IMR-90 (cell line): ENCODE measurements around the gene KCNQ1. TPM values are rescaled to one million over a fixed set of nuclear protein-coding genes. Genes with fewer than 3 reads are reported as not detected.

Experiments used
- ATAC-seq: fragments of 200-7000 bp; cut with Tn5 transposase; 2 replicates; pipeline ENCODE4 v1.9.1; 2020; ENCODE audit warnings: low read depth, mild to moderate bottlenecking, moderate library complexity
- BruUV-seq: library from RNA; stranded (reverse); fragments of 400-500 nt; replicated peaks from 2 replicates; lab custom pipeline; 2021; lab: Mats Ljungman, UMichigan
- CTCF ChIA-PET: fragments of 300-600 bp; formaldehyde crosslinking; extraction: SDS; loops from one replicate; lab custom pipeline; 2021; ENCODE audit warnings: antibody characterized with exemption; lab: Yijun Ruan, JAX
- POLR2A ChIA-PET: fragments of 300-600 bp; sonication (Branson Sonifier 250); formaldehyde crosslinking; loops from one replicate; lab custom pipeline; 2022; ENCODE audit warnings: antibody characterized with exemption; ENCODE audit not compliant: unreplicated experiment; lab: Charles Lee
- DNase-seq: peaks from one replicate; pipeline ENCODE4 v3.0.0; 2013
- H2AFZ ChIP-seq: replicated peaks from 2 replicates; pipeline ENCODE3; 2013; ENCODE audit warnings: low read length, mild to moderate bottlenecking; ENCODE audit not compliant: poor library complexity
- H2AK5ac ChIP-seq: 2 replicates; pipeline ENCODE4 v1.6.1; 2013; ENCODE audit warnings: low read depth, low read length, inconsistent platforms
- H2AK9ac ChIP-seq: replicated peaks from 2 replicates; pipeline ENCODE3; 2013; ENCODE audit warnings: mild to moderate bottlenecking, low read depth, low read length, moderate library complexity; ENCODE audit not compliant: poor library complexity
- H2BK120ac ChIP-seq: 2 replicates; pipeline ENCODE4 v1.6.1; 2013; ENCODE audit warnings: low read depth, low read length, inconsistent platforms
- H2BK15ac ChIP-seq: 3 replicates; pipeline ENCODE4 v1.6.1; 2013; ENCODE audit warnings: low read depth, low read length, inconsistent platforms
- H2BK20ac ChIP-seq: 2 replicates; pipeline ENCODE4 v1.6.1; 2013; ENCODE audit warnings: low read depth, mild to moderate bottlenecking, inconsistent platforms, low read length, moderate library complexity
- H2BK5ac ChIP-seq: 2 replicates; pipeline ENCODE4 v1.6.1; 2013; ENCODE audit warnings: mild to moderate bottlenecking, low read depth, low read length, inconsistent platforms; ENCODE audit not compliant: poor library complexity, severe bottlenecking
- H3K14ac ChIP-seq: replicated peaks from 2 replicates; pipeline ENCODE4 v1.6.1; 2013; ENCODE audit warnings: low read depth, low read length, inconsistent platforms
- H3K18ac ChIP-seq: 2 replicates; pipeline ENCODE4 v1.6.1; 2013; ENCODE audit warnings: low read depth, low read length, control low read depth
- H3K23ac ChIP-seq: 2 replicates; pipeline ENCODE4 v1.6.1; 2013; ENCODE audit warnings: low read depth, low read length, inconsistent platforms
- H3K27ac ChIP-seq: 2 replicates; pipeline ENCODE4 v1.5.1; 2013; ENCODE audit warnings: mild to moderate bottlenecking, control low read depth, low read length; ENCODE audit not compliant: insufficient read depth
- H3K27me3 ChIP-seq: 2 replicates; pipeline ENCODE4 v1.6.1; 2013; ENCODE audit warnings: low read length; ENCODE audit not compliant: control insufficient read depth, insufficient read depth
- H3K36me3 ChIP-seq: 2 replicates; pipeline ENCODE4 v1.6.1; 2013; ENCODE audit warnings: low read length, mixed read lengths; ENCODE audit not compliant: control insufficient read depth, insufficient read depth
- H3K4ac ChIP-seq: 2 replicates; pipeline ENCODE4 v1.6.1; 2013; ENCODE audit warnings: low read depth, low read length, inconsistent platforms
- H3K4me1 ChIP-seq: 2 replicates; pipeline ENCODE4 v1.6.1; 2013; ENCODE audit warnings: low read length, mixed read lengths; ENCODE audit not compliant: control insufficient read depth, insufficient read depth
- H3K4me2 ChIP-seq: 2 replicates; pipeline ENCODE4 v1.6.1; 2013; ENCODE audit warnings: low read depth, mild to moderate bottlenecking, control low read depth, low read length, moderate library complexity
- H3K4me3 ChIP-seq: 2 replicates; pipeline ENCODE4 v1.5.1; 2013; ENCODE audit warnings: low read depth, mild to moderate bottlenecking, control low read depth, low read length, moderate library complexity; ENCODE audit not compliant: insufficient read depth
- H3K56ac ChIP-seq: 2 replicates; pipeline ENCODE4 v1.6.1; 2013; ENCODE audit warnings: low read length, inconsistent platforms; ENCODE audit not compliant: insufficient read depth; ENCODE audit errors: extremely low read depth
- H3K79me1 ChIP-seq, 2 experiments: 2 replicates each; pipeline ENCODE4 v1.6.1; 2013; ENCODE audit warnings: low read length in 2 of 2, inconsistent platforms in 1 of 2, low read depth in 1 of 2
- H3K9ac ChIP-seq: 2 replicates; pipeline ENCODE4 v1.6.1; 2013; ENCODE audit warnings: low read depth, low read length, control low read depth
- H3K9me1 ChIP-seq: 2 replicates; pipeline ENCODE4 v1.6.1; 2013; ENCODE audit warnings: low read length, inconsistent platforms; ENCODE audit not compliant: insufficient read depth
- H3K9me3 ChIP-seq: 2 replicates; pipeline ENCODE4 v1.6.1; 2013; ENCODE audit warnings: low read length; ENCODE audit not compliant: control insufficient read depth, insufficient read depth
- H4K20me1 ChIP-seq: 2 replicates; pipeline ENCODE4 v1.6.1; 2013; ENCODE audit warnings: low read length, inconsistent platforms; ENCODE audit not compliant: insufficient read depth
- H4K5ac ChIP-seq: 2 replicates; pipeline ENCODE4 v1.6.1; 2013; ENCODE audit warnings: mild to moderate bottlenecking, low read depth, low read length, control low read depth
- H4K8ac ChIP-seq, 2 experiments: 2 replicates each; pipeline ENCODE4 v1.6.1; 2013; ENCODE audit warnings: low read depth in 2 of 2, low read length in 2 of 2, control low read depth in 1 of 2, inconsistent platforms in 1 of 2
- H4K91ac ChIP-seq: 2 replicates; pipeline ENCODE4 v1.6.1; 2013; ENCODE audit warnings: low read depth, low read length, inconsistent platforms; ENCODE audit not compliant: insufficient read depth
- CEBPB ChIP-seq: IDR thresholded peaks from 2 replicates; pipeline ENCODE4 v1.6.1; 2012; ENCODE audit warnings: low read depth, low read length, improper control_type of control experiment
- FOS ChIP-seq: fragments of 150-350 bp; IDR thresholded peaks from 2 replicates; pipeline ENCODE4 v1.6.1; 2016; ENCODE audit warnings: low read depth, low read length
- MAFK ChIP-seq: IDR thresholded peaks from 2 replicates; pipeline ENCODE4 v1.6.1; 2012; ENCODE audit warnings: low read depth, low read length, improper control_type of control experiment
- NFE2L2 ChIP-seq: fragments of 150-350 bp; IDR thresholded peaks from 2 replicates; pipeline ENCODE4 v1.6.1; 2016; ENCODE audit warnings: low read depth, mild to moderate bottlenecking, low read length
- POLR2A ChIP-seq: IDR thresholded peaks from 2 replicates; pipeline ENCODE4 v1.6.1; 2012; ENCODE audit warnings: mild to moderate bottlenecking, low read depth, low read length
- RCOR1 ChIP-seq: IDR thresholded peaks from 2 replicates; pipeline ENCODE4 v1.6.1; 2012; ENCODE audit warnings: mild to moderate bottlenecking, low read length, improper control_type of control experiment; ENCODE audit not compliant: insufficient replicate concordance
- RFX5 ChIP-seq: IDR thresholded peaks from 2 replicates; pipeline ENCODE4 v1.8.0; 2012; ENCODE audit warnings: low read depth, mild to moderate bottlenecking, low read length, moderate library complexity
- SMC3 ChIP-seq: fragments of 150-350 bp; IDR thresholded peaks from 2 replicates; pipeline ENCODE4 v1.6.1; 2016; ENCODE audit warnings: low read depth, mild to moderate bottlenecking, antibody characterized with exemption, low read length, moderate library complexity
- WGBS, 2 experiments: methylation state at CpG; one replicate each; pipeline versions ENCODE4 v1.1.5 to v1.1.7; 2013; ENCODE audit warnings: missing lambda C conversion rate in 2 of 2; ENCODE audit not compliant: insufficient read length in 1 of 2; ENCODE audit errors: extremely low coverage in 2 of 2; 5-methylcytosine and 5-hydroxymethylcytosine counted together
- dilution Hi-C: fragments of 300-500 bp; cut with HindIII; formaldehyde crosslinking; loops from one replicate; pipeline ENCODE4 v1.14.3; 2018; ENCODE audit warnings: low sequenced_read_pairs; ENCODE audit not compliant: unreplicated experiment
- in situ Hi-C: fragments of 300-500 bp; cut with MboI; formaldehyde crosslinking; loops from 3 replicates; pipeline ENCODE4 v1.14.3; 2019; ENCODE audit warnings: low sequenced_read_pairs, inconsistent platforms, mixed read lengths
- intact Hi-C: fragments of 100-400 bp; cut with micrococcal nuclease; formaldehyde crosslinking; loops from 2 replicates; pipeline ENCODE4 v1.10.0; 2022
- polyA plus RNA-seq, 3 experiments: library from polyadenylated mRNA; depleted of rRNA; stranded (reverse); fragments of >200 nt; gene quantifications; 2 replicates each; pipeline ENCODE4 v1.2.3, GENCODE V29; 2012; ENCODE audit warnings: low replicate concordance in 1 of 3
- total RNA-seq: library from RNA; depleted of rRNA; stranded (reverse); fragments of >200 nt; gene quantifications from 2 replicates; pipeline ENCODE4 v1.2.3, GENCODE V29; 2012
- TF ChIP-seq, protein P1 (sequence below): fragments of 150-350 bp; IDR thresholded peaks from 2 replicates; pipeline ENCODE4 v1.6.1; 2016; ENCODE audit warnings: low read depth, mild to moderate bottlenecking, low read length, moderate library complexity, borderline replicate concordance
- TF ChIP-seq, protein P2 (sequence below): conservative IDR thresholded peaks from 2 replicates; pipeline ENCODE4 v1.5.1; 2012; ENCODE audit warnings: mild to moderate bottlenecking, low read depth, low read length, improper control_type of control experiment
- TF ChIP-seq, protein P3 (sequence below): fragments of 150-350 bp; IDR thresholded peaks from 2 replicates; pipeline ENCODE4 v1.6.1; 2017; ENCODE audit warnings: mild to moderate bottlenecking, antibody characterized with exemption, low read length, low read depth

The KCNQ1 gene
- total and polyA plus RNA-seq, 2 of the 4 experiments (the other 2 are of a cell fraction), result 0.07 TPM; not detected in 1

DNA sequence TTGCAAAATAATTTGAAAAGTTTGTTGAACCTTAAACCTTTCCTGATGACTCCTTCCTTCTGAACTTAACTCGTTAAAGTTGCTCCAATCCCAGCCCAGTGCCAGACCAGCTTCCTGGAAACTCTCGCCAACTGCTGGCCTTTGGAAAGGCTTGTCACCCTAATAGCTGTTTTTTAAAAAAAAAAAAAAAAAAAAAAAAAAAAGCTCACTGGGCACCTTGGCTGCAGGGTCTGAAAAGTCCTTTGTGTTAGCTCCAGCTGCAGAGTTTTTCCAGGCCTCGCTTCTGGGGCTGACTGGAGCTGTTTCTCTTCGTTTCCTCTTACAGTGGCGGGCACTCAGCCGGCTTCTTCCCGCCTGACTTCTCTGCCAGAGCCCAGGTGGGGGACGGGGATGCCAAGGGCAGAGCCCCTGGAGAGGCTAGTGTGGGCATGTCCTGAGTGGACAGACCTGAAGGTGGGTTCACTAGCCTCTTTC lies 229.9 kb downstream of the KCNQ1 start:
- WGBS, 2 experiments, result no CpG with 5 or more reads among the region's 8 CpGs
- no TSS peak for BruUV-seq
- POLR2A ChIA-PET, result interaction anchor here (0.6 kb wide), 1 partner anchor 140 kb away, joined by 5 read pairs; no protein-coding TSS in a partner anchor

More for the DNA sequence above, 229.9 kb downstream of the KCNQ1 start:
- DNase-seq, result no peak
- no peak overlapping the region for H3K4ac ChIP-seq
- dilution Hi-C loops (no loop called here), intact Hi-C loops (no loop called here), in situ Hi-C loops (no loop called here)
- no peak overlapping the region for H4K91ac ChIP-seq
- H3K79me1 ChIP-seq, result peaks cover 12 to 50% of the 10 kb centered on the region in 2 experiments
- no peak overlapping the region for H2BK5ac ChIP-seq
- H3K18ac ChIP-seq, result no peak overlapping the region
- no peak overlapping the region for H3K56ac ChIP-seq
- no peak overlapping the region for H3K9ac ChIP-seq
- H2BK20ac ChIP-seq, result no peak overlapping the region
- peaks cover 74% of the 10 kb centered on the region for H4K20me1 ChIP-seq
- CTCF ChIA-PET, result no interaction called here
- peaks cover 5% of the 10 kb centered on the region; the same call in 1 of the 2 replicates for H3K36me3 ChIP-seq
- H3K27me3 ChIP-seq, result peaks cover 3% of the 10 kb centered on the region
- H3K27ac ChIP-seq, result no peak overlapping the region
- no peak overlapping the region for H4K5ac ChIP-seq
- H2BK15ac ChIP-seq, result no peak overlapping the region
- H3K14ac ChIP-seq, result no peak overlapping the region
- no peak for ATAC-seq
- no peaks in the 10 kb centered on the region for H3K9me3 ChIP-seq
- no peak overlapping the region for H3K4me3 ChIP-seq
- H2AK9ac ChIP-seq, result no peak overlapping the region
- H3K23ac ChIP-seq, result no peak overlapping the region
- TF ChIP-seq, protein P1, sequence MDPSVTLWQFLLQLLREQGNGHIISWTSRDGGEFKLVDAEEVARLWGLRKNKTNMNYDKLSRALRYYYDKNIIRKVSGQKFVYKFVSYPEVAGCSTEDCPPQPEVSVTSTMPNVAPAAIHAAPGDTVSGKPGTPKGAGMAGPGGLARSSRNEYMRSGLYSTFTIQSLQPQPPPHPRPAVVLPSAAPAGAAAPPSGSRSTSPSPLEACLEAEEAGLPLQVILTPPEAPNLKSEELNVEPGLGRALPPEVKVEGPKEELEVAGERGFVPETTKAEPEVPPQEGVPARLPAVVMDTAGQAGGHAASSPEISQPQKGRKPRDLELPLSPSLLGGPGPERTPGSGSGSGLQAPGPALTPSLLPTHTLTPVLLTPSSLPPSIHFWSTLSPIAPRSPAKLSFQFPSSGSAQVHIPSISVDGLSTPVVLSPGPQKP, result no peak
- TF ChIP-seq, protein P2, sequence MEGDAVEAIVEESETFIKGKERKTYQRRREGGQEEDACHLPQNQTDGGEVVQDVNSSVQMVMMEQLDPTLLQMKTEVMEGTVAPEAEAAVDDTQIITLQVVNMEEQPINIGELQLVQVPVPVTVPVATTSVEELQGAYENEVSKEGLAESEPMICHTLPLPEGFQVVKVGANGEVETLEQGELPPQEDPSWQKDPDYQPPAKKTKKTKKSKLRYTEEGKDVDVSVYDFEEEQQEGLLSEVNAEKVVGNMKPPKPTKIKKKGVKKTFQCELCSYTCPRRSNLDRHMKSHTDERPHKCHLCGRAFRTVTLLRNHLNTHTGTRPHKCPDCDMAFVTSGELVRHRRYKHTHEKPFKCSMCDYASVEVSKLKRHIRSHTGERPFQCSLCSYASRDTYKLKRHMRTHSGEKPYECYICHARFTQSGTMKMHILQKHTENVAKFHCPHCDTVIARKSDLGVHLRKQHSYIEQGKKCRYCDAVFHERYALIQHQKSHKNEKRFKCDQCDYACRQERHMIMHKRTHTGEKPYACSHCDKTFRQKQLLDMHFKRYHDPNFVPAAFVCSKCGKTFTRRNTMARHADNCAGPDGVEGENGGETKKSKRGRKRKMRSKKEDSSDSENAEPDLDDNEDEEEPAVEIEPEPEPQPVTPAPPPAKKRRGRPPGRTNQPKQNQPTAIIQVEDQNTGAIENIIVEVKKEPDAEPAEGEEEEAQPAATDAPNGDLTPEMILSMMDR, result no peak
- TF ChIP-seq NFE2L2 (no peak), FOS (no peak), SMC3 (no peak), RFX5 (no peak), POLR2A (no peak), MAFK (no peak), CEBPB (no peak), RCOR1 (no peak)
- TF ChIP-seq, protein P3, sequence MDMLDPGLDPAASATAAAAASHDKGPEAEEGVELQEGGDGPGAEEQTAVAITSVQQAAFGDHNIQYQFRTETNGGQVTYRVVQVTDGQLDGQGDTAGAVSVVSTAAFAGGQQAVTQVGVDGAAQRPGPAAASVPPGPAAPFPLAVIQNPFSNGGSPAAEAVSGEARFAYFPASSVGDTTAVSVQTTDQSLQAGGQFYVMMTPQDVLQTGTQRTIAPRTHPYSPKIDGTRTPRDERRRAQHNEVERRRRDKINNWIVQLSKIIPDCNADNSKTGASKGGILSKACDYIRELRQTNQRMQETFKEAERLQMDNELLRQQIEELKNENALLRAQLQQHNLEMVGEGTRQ, result no peak
- no peak overlapping the region for H2AFZ ChIP-seq
- no peak overlapping the region for H2BK120ac ChIP-seq
- H3K9me1 ChIP-seq, result peaks cover 14% of the 10 kb centered on the region
- H4K8ac ChIP-seq, result no peak overlapping the region
- H2AK5ac ChIP-seq, result no peak overlapping the region
- no peak overlapping the region for H3K4me2 ChIP-seq
- H3K4me1 ChIP-seq, result no peaks in the 10 kb centered on the region
